ENCODE measurements around the gene TEX2. TPM values are rescaled to one million over a fixed set of nuclear protein-coding genes. Genes with fewer than 3 reads are reported as not detected.
"Not testable (repeated sequence)": the region's sequence is repeated elsewhere in the genome, so short reads cannot be mapped to it uniquely, and the experiment has no call there.

Gene TEX2
- polyA plus RNA-seq, 3 donors from 2014 or later: 4.7 to 8.1 (median 6.3) TPM

DNA sequence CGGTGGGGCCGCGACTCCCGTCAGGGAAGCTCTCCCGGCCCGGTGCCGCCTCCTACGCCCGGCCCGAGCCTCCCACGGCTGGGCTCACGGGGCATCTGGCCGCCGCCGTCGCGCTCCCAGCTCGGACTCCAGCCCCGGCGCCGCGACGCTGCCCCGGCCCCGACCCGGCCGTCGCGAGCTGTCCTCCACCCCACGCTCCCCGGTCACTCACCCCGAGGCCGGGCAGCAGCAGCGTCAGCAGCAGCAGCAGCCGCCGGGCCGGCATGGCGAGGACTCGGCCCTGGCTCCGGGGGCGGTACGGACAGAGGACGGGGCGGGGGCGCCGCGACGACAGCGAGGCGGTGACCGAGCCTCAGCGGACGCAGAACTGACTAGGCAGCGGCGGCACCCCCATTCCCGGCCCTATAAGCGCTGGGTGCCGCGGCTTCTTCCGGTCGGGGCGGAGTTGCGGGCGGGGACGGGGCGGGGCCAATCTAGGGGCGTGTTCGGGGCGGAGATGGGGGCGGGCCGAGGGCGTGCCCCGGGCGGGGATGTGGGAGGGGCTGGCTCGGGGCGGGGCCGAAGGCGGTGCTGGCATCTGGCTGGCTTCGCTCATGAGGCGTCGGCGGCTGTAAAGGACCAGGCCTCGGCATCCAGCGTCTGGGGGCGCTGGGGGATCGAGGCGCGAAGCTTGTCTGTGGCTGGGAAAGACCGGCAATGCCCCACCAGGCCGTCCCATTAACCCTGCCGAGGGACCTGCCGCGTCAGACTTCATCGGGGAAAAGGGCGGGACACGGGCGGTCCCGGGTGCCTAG, 133.1 kb downstream of the TEX2 start, which contains the start of gene ERN1:
Gene ERN1, minus strand, starts transcription at position 380 of the 794 bp plus-strand sequence. Its CDS starts 115 bp downstream, at position 265.
- Mint-ChIP-seq H3K4me3 (peak within 1 kb of the TSS; percentile 90 to 98 (median 95)), H3K9me3 (no peaks in the 10 kb centered on the region), H3K36me3 (no peaks in the 10 kb centered on the region), H3K4me1 (peaks cover 44 to 51% of the 10 kb centered on the region in 2 donors), H3K27me3 (ENCODE audit: low read depth in 3 of 3) (peaks cover 0 to 8% (median 3%) of the 10 kb centered on the region in 3 donors), H3K27ac (peak within 1 kb of the TSS; percentile 90 to 99 (median 96))
- DNase-seq: peak; percentile 91 to 94 (median 94)

DNA sequence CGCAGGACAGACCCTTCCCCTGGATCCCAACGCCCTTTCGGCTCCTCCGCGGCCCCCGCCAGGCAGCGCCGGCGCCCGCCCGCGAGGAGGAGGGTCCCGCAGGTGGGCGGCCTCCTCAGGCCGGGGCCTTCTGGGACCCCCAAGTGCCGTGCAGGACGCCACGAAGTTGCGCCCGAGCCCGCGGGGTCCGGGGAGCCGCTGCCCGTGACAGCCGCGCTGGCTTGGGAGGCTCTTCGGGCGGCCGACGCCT, 133.6 kb downstream of the TEX2 start:
- H3K4me1 Mint-ChIP-seq: peaks cover 48 to 56% of the 10 kb centered on the region in 2 donors
- H3K27ac Mint-ChIP-seq: peak overlapping the region in 5 of 6 donors; percentile 90 to 96 (median 90)
- peak overlapping the region; percentile 90 to 98 (median 95) for H3K4me3 Mint-ChIP-seq
- H3K27me3 Mint-ChIP-seq (ENCODE audit: low read depth in 3 of 3): peaks cover 0 to 8% (median 3%) of the 10 kb centered on the region in 3 donors
- DNase-seq: peak in 1 of 3 donors; percentile 14
- peaks cover 0 to 4% (median 4%) of the 10 kb centered on the region in 3 donors for H3K36me3 Mint-ChIP-seq
- no peaks in the 10 kb centered on the region for H3K9me3 Mint-ChIP-seq

DNA sequence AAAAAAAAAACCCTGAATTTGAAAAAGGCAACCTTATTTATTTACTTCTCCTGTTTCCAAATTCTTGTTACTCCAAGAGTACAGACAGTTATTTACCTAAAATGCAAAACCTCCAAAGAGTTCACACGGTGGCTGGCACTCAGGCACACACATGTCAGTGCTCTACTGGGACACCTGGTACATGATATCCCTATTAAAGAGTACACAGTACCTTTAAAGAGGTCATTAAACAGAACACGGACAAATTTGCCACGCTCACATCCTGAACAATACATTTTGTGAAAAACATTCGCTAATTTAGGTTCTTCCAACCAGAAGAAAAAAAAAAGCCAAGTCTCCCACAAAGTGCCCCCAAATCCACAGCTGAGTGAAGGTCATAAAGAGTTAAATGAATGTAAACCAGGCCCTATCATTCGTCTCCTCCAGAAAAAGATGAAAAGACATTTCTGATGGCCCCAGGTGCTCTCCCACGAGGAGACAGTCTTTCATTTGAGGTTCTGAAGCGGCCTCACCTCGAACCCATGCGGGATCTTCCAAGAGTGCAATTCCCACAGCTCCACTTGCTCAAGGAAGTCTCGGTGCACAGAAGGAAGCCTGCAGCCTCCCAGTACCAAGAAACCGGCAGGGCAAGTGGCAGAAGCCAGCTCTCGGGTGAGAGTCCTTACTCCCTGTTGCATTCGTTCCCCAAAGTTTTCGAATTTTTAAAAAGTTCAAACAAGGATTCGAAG, 134.1 kb downstream of the TEX2 start:
- peaks cover 0 to 8% (median 3%) of the 10 kb centered on the region in 3 donors for H3K27me3 Mint-ChIP-seq (ENCODE audit: low read depth in 3 of 3)
- peak overlapping the region; percentile 90 to 98 (median 95) for H3K4me3 Mint-ChIP-seq
- no peaks in the 10 kb centered on the region for H3K9me3 Mint-ChIP-seq
- H3K4me1 Mint-ChIP-seq: peaks cover 49 to 61% of the 10 kb centered on the region in 2 donors
- no peak for DNase-seq
- H3K36me3 Mint-ChIP-seq: peaks cover 2 to 7% (median 7%) of the 10 kb centered on the region in 3 donors
- peak overlapping the region; percentile 90 to 96 (median 92) for H3K27ac Mint-ChIP-seq

DNA sequence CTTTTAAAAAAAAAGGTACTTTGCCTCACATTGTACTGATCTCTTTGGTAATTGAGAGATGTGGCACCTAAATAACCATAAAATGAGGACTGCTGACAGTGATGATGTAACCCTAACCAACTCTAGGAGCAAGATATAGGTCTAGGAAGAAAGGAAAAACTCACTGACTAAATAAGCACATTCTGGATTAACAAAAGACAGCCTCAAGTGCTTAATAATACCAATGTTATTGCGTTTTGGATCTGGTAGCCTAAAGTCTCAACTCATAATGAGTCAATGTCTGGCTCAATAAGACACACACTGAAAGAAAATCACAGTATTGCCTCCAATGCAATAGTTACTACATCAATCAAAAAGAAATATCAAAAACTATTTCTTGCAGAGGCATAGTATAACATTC, 136.1 kb downstream of the TEX2 start:
- Mint-ChIP-seq H3K36me3 (peaks cover 6 to 10% (median 10%) of the 10 kb centered on the region in 3 donors), H3K4me1 (peaks cover 52 to 82% of the 10 kb centered on the region in 2 donors), H3K27me3 (ENCODE audit: low read depth in 3 of 3) (peaks cover 0 to 8% (median 3%) of the 10 kb centered on the region in 3 donors), H3K4me3 (peak overlapping the region; percentile 45 to 73 (median 51)), H3K27ac (peak overlapping the region in 5 of 6 donors; percentile 1 to 76 (median 37)), H3K9me3 (no peaks in the 10 kb centered on the region)
- no peak for DNase-seq

DNA sequence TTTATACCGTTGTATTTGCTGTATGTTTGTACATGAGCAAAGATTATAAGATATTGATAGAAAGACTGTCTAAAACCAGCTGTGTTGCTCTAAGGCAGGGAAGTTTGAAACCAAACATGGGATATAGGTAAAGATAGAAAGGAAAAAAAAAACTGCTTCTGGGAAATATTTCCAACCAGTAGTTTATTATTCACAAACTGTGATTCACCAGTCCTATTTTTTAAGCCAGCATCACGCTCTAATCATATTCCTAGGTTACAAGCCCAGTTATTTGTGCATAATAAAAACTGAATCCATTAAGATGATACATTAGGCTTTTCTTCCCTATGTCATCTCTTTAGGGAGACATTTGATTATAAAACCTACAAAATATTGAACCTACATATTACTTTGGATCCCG, 137.1 kb downstream of the TEX2 start:
- Mint-ChIP-seq H3K36me3 (peaks cover 9 to 10% (median 10%) of the 10 kb centered on the region in 3 donors), H3K27ac (peak overlapping the region in 5 of 6 donors; percentile 11 to 76 (median 23)), H3K9me3 (no peaks in the 10 kb centered on the region), H3K4me3 (peak overlapping the region in 1 of 5 donors; percentile 73), H3K27me3 (ENCODE audit: low read depth in 3 of 3) (peaks cover 0 to 8% (median 3%) of the 10 kb centered on the region in 3 donors), H3K4me1 (peaks cover 60 to 89% of the 10 kb centered on the region in 2 donors)
- DNase-seq: no peak

DNA sequence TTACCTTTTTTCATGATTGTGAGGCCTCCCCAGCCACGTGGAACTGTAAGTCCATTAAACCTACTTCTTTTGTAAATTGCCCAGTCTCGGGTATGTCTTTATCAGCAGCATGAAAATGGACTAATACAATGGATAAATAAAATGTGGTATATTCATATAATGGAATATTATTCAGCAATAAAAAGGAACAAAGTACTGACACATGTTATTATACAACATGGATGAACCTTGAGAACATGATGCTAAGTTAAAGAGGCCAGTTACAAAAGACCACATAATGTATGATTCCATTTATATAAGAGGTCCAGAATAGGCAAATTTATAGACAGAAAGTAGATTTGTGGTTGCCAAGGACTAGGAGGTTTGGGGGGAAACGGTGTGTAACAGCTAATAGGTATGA, 138.5 kb downstream of the TEX2 start:
- no peak overlapping the region for H3K4me3 Mint-ChIP-seq
- peaks cover 62 to 91% of the 10 kb centered on the region in 2 donors for H3K4me1 Mint-ChIP-seq
- no peaks in the 10 kb centered on the region for H3K9me3 Mint-ChIP-seq

DNA sequence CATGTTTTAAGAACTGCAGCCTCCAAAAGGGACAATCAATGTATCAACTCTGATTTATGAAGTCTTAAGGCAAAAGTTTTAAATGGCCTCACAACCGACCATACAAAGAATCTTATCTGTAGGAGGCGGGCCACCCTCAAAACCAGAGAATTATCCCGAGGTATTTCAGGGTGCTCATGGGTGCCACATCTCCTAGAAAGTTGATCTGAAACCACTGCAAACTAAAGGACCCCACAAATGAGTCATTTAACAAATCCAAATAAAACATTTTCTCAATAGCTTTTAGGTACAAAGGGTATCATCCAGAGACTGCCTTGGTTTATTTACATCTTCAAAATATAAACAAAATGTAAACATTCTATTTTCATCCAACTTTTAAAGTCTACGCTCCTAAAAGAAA, 139.9 kb downstream of the TEX2 start:
- H3K4me1 Mint-ChIP-seq: peaks cover 57 to 88% of the 10 kb centered on the region in 2 donors

More for the DNA sequence above, 138.5 kb downstream of the TEX2 start:
- peaks cover 0 to 3% (median 3%) of the 10 kb centered on the region in 3 donors for H3K27me3 Mint-ChIP-seq (ENCODE audit: low read depth in 3 of 3)
- DNase-seq: no peak
- peak overlapping the region in 3 of 6 donors; percentile 36 to 69 (median 43) for H3K27ac Mint-ChIP-seq
- H3K36me3 Mint-ChIP-seq: peaks cover 9 to 10% (median 10%) of the 10 kb centered on the region in 3 donors

DNA sequence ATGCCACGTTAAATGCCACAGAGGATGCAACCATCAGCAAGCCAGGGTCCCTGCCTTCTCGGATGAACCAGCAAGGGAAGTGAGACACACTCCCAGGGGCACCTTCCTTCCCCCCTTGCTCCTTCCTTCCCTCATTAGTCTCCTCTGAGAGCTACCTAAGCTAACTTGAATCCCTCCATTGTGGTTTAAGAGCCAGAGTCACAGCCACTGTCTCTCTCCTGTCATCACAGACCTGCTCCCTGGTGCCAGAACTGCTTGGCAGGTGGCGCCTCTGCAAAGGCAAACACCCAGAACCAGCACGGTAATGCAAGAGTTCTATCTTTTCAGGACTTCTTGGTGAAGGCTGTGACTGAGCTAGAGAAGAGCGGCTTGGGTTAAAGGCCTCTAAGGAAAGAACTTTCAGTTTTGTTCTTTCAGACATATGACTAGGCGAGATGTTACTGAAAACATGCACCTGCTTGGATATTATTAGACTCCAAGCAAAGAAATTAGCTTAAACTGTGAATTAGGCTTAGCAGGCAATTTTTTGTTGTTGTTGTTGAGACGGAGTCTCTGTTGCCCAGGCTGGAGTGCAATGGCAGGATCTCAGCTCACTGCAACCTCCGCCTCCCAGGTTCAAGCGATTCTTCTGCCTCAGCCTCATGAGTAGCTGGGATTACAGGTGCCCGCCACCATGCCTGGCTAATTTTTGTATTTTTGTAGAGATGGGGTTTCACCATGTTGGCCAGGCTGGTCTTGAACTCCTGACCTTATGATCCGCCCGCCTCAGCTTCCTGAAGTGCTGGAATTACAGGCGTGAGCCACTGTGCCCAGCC, 141.9 kb downstream of the TEX2 start:
- H3K27me3 Mint-ChIP-seq (ENCODE audit: low read depth in 3 of 3); H3K9me3 Mint-ChIP-seq: not testable (repeated sequence)
- Mint-ChIP-seq H3K4me1 (peaks cover 48 to 86% of the 10 kb centered on the region in 2 donors), H3K4me3 (peak overlapping the region; percentile 50 to 82 (median 75)), H3K36me3 (peaks cover 9 to 13% (median 10%) of the 10 kb centered on the region in 3 donors), H3K27ac (peak overlapping the region; percentile 66 to 91 (median 86))
- DNase-seq: peak in 1 of 3 donors; percentile 15

More for the DNA sequence above, 139.9 kb downstream of the TEX2 start:
- peaks cover 9 to 10% (median 10%) of the 10 kb centered on the region in 3 donors for H3K36me3 Mint-ChIP-seq
- H3K9me3 Mint-ChIP-seq: no peaks in the 10 kb centered on the region
- peaks cover 0 to 2% (median 0%) of the 10 kb centered on the region in 3 donors for H3K27me3 Mint-ChIP-seq (ENCODE audit: low read depth in 3 of 3)
- peak overlapping the region in 2 of 6 donors; percentile 60 to 64 for H3K27ac Mint-ChIP-seq
- no peak overlapping the region for H3K4me3 Mint-ChIP-seq
- DNase-seq: no peak

DNA sequence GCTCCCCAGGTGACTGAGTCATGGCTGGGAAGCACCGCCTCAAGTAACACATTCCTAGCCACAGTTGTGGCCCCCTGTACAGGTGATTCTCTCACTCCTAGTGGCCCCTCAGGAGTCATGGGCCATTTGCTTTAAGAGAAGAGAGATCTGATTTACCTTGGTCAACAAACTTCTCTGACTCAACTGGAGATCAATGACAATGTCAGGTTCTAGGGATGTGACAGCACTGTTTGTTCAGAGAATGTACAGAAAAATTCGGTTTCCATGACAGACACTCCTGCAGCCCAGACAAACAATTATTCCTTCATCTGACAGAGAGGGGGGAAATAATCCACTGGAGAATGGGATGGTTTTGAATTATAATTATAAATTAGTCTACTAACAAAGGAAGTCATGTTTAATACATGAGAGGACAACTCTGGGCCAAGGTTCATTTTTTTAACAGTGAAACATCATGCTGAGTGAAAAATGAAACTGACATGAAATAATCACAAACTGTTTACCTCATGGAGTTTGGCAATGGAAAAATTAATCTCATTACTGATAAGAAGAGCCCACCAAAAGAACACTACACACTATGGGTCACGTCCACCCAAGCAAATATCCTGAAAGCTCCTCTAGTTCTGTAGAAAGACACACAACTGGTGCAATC, 142.8 kb downstream of the TEX2 start:
- Mint-ChIP-seq H3K4me1 (peaks cover 46 to 86% of the 10 kb centered on the region in 2 donors), H3K27ac (peak overlapping the region; percentile 66 to 91 (median 86)), H3K27me3 (ENCODE audit: low read depth in 3 of 3) (peaks cover 0 to 5% (median 0%) of the 10 kb centered on the region in 3 donors), H3K9me3 (no peaks in the 10 kb centered on the region), H3K36me3 (peaks cover 9 to 13% (median 10%) of the 10 kb centered on the region in 3 donors), H3K4me3 (peak overlapping the region in 4 of 5 donors; percentile 53 to 82 (median 66))
- no peak for DNase-seq

DNA sequence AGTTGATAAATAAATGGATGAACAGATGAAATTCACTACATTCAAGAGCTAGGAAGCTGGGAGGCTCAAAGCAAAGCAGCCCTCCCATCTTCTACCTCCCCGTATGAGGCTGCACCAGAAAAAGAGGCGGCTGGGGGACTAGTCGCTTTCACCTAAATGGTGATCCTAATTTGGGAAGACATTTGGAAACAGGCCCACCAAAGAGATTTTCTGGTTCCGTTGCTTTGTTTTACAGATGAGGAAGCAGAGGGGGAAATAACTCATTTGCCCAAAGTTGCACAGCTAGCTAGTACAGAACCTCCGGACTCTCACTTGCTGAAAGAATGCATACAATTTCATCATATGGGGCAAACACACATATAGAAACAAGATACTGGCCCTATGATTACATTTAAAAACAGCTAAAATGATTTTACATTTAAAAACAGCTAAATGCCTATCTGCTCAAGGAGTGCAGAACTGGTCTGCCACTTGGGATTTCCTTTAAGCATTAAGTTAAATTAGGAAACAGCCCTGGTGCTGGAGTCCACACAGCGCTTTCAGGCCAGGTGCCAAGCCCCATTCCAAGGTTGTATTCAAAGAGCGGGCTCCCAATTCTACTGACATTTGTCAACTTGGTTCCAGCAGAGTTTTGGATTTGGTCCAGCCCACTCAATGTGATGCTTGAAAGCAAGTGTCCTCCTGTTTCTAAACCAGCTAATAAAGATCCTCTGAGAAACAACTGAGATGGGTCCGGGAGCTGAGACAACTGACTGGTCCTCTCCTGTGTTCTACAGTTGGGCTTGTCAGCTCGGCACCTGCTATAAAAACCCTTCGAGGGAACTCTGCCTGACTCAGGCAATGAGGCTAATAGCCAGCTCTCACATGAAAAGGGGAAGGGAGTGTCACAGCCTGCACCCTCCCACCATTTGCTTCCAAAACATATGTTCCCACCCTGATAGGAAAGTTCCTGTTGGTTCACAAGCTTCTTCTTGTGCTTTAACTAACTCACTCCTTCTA, 144.8 kb downstream of the TEX2 start:
- Mint-ChIP-seq H3K36me3 (peaks cover 0 to 3% (median 3%) of the 10 kb centered on the region in 3 donors), H3K9me3 (no peaks in the 10 kb centered on the region), H3K27ac (peak overlapping the region in 3 of 6 donors; percentile 28 to 60 (median 51)), H3K27me3 (ENCODE audit: low read depth in 3 of 3) (peaks cover 0 to 5% (median 0%) of the 10 kb centered on the region in 3 donors), H3K4me3 (no peak overlapping the region), H3K4me1 (peaks cover 49 to 80% of the 10 kb centered on the region in 2 donors)
- DNase-seq: no peak

DNA sequence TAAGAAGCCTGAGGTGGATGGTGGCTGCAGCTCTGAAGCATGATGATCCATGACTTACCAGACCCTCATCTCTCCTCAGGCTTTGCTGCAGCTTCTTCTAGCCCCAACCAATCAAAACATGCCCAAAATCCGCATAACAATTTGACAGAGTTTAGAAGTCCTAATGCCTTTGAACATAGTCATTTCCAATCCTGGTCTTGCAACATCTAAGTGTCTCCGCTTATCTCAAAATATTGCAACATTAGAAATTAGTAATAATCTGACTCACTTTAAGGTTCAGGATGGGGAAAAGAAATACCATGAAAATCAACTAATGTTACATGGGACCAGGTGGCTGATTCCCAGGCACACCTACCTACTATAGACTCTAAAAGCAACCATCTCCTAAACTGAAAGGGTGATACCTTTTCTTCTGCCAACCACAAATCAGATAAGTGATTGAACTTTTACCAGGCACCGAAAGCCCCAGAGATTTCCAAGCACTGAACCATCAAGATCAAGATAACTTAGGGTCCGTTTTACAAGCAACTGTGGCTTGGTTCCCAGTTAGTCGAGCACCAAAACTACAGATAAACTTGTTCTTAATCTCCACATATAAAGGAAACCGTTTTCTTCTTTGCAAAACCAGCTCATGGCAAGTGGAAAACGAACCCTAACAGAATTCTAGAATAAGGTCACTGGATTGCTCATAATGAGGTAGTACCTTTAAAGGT, 147.1 kb downstream of the TEX2 start:
- no peaks in the 10 kb centered on the region for H3K9me3 Mint-ChIP-seq
- no peak for DNase-seq
- peaks cover 0 to 8% (median under 1%) of the 10 kb centered on the region in 3 donors for H3K36me3 Mint-ChIP-seq
- peaks cover 0 to 5% (median 0%) of the 10 kb centered on the region in 3 donors for H3K27me3 Mint-ChIP-seq (ENCODE audit: low read depth in 3 of 3)
- peak overlapping the region in 1 of 6 donors; percentile 16 for H3K27ac Mint-ChIP-seq
- H3K4me3 Mint-ChIP-seq: no peak overlapping the region
- peaks cover 39 to 65% of the 10 kb centered on the region in 2 donors for H3K4me1 Mint-ChIP-seq
